GM18499 (cell line): ENCODE data around the gene PRKCE.

Experiments
- ATAC-seq: cut with Tn5 transposase; IDR thresholded peaks from one replicate; pipeline ENCODE4 v1.9.1; 2021; ENCODE audit warnings: moderate number of reproducible peaks; ENCODE audit not compliant: insufficient read depth, unreplicated experiment

Gene PRKCE

DNA sequence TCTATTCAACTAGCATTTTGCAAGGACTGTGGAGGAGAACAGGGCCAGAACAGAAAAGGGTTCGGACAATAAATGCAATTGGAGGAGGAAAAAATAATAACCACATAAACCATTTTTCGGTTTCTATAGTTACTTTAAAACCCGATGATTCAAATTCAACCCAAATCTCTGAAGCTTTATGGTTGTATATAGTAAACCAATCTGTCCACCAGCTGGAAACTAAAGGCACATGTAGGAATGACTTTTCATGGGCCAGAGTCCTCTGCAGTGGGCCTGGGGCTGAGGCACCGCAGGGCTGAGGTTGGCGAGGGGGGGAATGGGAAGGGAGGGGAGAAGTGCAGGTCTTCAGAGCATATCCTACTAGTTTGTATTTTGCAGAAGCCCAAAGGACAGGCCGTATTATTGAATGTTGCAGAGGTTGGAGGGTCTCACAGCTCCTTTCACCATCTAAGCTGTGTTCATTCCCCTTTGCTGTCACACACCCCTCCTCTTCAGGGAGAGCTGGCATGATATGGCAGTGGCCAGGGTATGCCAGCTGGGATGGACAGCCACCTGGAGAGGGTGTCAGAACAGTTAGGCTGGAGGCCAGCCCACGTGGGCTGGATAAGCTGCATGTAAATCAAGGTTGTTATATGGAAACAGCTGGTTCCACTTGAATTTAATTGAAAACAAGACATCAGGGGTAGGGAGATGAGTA lies 267.1 kb downstream of the PRKCE start:
- ATAC-seq, result no peak

DNA sequence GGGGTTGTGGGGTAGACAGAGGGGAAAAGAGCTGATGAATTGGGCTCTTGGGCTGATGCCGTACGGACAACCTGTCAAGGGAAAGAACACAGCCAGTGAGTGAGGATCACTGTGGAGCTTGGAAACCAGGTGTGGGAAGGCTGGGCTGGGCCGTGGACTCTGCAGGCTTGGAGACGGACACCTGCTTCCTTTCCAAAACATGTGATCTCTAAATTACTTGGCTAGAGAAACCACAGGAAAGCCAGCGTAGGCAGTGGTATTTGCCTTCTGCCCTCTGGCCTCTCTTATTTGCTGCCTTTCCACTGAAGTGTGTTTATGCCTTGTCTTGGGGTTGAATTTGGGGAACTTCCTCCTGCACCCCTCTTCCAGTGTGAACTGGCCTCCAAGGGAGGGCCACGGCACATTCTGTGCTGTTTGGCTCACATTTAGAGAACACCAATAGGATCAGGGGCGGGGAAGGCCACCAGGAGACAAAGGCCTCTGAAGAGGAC lies 267.7 kb downstream of the PRKCE start:
- ATAC-seq, result no peak

GRCh38 chr2:45919711-45920111 lies 268.2 kb downstream of the PRKCE start:
- ATAC-seq, result no peak

GRCh38 chr2:45921921-45922320 lies 270.4 kb downstream of the PRKCE start:
- ATAC-seq, result no peak

GRCh38 chr2:45922577-45922988 lies 271.1 kb downstream of the PRKCE start:
- ATAC-seq, result no peak

DNA sequence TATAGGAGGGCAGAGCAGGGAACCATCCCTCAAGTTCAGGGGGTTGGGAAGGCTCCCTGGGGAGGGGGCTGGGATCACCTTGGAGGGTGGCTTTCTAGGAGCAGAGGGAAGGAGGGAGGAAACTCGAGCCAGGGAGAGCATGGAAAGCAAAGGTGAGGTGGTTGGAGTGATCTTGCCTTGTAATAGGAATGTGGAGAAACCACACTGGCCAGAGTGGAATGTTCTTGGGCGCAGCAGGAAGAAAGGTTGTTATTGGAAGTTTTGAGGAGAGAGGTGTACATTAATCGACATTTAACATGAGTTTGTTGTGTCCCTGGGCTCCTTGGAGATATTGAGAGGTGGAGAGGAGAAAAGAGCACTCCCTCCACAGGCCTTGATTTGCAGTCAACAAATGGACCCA lies 272.2 kb downstream of the PRKCE start:
- ATAC-seq, result no peak

GRCh38 chr2:45925026-45925425 lies 273.6 kb downstream of the PRKCE start:
- no peak for ATAC-seq

- ATAC-seq, result no peak
Observed at GRCh38 chr2:45925636-45926366, 274.3 kb downstream of the PRKCE start.

GRCh38 chr2:45928946-45929345 lies 277.5 kb downstream of the PRKCE start:
- no peak for ATAC-seq

DNA sequence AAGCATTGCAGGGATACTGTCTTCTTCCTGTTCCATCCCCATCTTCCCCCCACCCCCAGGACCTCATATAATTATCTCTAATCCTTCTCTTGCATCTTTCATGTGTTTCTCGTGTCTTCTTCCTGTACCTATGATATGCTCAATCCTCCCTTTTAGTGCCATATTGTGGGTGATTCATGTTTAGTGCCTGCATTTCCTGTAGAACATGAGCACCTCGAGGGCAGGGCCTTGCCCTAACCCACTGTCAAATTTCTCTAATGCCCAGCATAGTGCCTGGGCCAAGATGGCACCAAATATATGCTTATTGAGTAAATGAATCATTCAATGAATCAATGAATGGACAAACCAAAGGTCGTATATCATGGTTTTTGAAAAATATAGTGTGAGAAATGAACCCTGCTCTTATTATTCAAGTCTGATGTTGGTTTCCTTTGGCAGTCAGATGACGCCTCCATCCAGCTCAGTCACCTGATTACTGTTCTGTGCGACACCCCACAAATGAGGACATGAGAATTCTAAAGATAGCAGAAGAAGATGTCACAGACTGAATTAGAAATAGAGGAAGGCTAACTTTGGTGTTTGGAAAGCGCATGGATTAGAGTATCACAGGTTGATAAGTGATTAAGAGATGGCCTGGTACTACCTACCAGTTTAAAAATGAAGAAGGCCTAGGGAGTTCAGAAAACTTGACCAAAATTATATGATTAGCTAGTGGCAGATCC lies 278.4 kb downstream of the PRKCE start:
- no peak for ATAC-seq

DNA sequence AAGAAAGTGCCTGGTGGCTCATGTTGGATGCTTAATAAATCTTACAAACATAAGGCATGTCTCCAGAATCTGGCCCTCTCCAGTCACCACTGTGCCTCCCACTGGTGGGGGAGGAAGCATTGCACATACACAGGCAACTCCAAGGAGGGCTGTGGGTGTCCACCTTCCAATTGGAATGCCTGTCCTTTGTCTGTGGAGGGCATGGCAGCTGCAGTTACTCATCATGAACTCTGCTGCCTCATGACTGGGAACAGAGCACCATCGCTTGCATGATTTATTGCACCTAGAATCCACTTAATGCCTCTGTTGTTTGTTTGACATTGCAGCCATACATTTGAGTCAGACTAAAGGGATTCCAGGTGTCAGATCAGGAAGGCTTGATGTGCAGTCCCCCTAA lies 278.9 kb downstream of the PRKCE start:
- ATAC-seq, result no peak

DNA sequence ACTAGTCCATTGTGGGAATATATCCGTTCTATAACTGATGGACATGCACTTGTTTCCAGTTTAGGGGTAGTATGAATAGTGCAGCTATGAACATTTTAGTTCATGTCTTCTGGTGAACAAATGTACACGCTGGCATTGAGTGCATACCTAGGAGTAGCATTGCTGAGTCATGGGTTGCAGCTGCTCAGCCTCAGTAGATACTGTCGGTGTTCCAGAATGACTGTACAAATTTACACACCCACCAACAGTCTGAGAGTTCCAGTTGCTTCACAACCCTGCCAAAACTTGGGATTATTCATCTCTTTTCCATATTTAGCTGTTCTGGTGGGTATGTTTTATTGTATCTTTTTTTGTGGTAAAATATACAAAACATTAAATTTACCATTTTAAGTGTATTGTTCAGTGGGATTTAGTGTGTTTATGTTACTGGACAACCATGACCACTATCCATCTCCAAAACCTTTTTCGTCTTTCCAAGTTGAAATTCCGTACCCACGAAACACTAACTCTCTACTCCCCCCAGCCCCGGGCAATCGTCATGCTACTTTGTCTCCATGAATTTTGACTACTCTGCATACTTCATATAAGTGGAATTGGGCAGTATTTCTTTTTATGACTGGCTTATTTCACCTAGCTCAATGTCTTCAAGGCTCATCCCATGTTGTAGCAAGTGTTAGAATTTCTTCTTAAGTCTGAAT lies 281.0 kb downstream of the PRKCE start:
- ATAC-seq, result no peak

- ATAC-seq, result no peak
Observed at GRCh38 chr2:45935791-45936622, 284.5 kb downstream of the PRKCE start.

DNA sequence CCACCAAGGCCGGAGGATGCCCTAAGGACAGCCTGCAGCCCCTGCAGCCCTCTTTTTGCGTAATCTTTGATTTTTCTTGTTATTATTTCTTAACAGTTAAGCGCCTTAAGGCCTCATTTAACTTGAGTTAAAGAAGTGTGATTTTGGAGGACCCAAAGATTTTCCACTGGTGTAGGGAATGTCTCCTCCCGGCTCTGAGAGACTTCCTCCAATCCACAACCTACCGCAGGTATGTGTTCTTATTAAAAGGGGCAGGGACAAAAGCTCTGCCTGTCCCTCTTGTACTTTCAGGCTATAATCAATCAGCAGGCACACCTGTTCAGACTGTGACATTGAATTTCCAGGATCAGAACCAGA lies 285.1 kb downstream of the PRKCE start:
- ATAC-seq, result no peak

GRCh38 chr2:45937990-45938389 lies 286.5 kb downstream of the PRKCE start:
- no peak for ATAC-seq

GRCh38 chr2:45938649-45939511 lies 287.4 kb downstream of the PRKCE start:
- ATAC-seq, result no peak

- ATAC-seq, result no peak
Observed at GRCh38 chr2:45941531-45942236, 290.2 kb downstream of the PRKCE start.

DNA sequence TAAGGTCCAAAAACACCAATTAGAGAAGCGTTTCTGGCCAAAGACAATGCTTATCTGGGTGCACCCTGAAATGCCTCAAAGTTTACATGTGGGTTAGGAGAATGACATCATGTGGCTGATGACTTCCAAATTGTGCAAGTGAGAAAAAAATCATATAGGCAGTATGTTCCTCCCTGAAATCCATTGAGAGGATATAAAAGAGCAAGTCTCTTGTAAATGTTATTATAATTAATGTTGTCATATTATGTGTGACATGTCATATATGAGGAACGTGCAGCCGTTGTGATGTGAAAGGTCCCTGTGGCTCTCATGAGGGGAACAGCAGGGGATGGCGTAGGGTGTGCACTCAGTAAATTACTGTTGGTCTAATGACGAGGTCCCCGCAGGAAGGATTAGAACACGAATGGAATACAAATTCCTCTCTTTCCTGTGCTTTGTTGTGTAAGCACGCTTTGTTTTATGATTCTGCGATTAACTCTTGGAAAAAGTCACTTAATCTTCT lies 290.8 kb downstream of the PRKCE start:
- ATAC-seq, result no peak
